Ramos (cell line): Measurements from ENCODE around the gene ATP5F1E.

Source experiments
- in situ Hi-C: fragments of 300-500 bp; cut with MboI; formaldehyde crosslinking; loops from one replicate; pipeline ENCODE4 v1.14.3; 2022; ENCODE audit warnings: low sequenced_read_pairs; ENCODE audit not compliant: unreplicated experiment

The ATP5F1E gene

DNA sequence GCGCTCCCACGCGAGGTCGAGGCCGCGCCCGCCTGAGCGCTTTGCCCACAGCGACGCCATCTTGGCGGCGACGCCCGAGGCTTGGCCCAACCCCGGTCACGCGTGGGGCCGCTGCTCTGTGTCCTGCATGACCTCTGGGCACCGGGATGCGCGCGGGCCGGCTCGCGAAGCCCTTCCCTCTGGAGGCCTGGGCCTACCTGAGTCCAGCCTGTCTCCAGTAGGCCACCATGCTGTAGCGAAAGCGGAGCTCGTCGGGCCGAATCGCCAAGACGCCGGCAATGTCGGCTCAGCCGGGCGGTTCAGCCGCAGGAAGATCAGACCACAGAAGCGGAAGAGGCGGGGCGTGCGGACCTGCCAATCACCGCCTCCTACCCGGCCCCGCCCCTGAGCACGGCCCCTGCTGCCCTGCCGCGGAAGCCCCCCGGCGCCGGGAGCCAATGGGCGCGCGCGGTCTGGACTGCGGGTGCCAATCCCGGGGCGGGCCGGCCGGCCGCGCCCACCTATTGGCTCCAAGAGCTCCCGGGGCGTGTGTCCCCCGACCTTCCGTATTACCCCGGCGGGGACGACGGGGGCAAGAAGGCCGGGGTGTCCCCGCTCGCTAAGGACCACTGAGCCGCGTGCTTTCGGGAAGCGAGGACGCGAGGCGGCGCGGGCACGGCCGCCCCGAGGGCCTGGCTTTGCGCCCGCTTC lies at the start of gene ATP5F1E:
Gene ATP5F1E (minus strand): TSS at position 313 of the 690 bp plus-strand sequence. CDS start 84 bp downstream, at position 229.
- in situ Hi-C loops, result no loop called here

DNA sequence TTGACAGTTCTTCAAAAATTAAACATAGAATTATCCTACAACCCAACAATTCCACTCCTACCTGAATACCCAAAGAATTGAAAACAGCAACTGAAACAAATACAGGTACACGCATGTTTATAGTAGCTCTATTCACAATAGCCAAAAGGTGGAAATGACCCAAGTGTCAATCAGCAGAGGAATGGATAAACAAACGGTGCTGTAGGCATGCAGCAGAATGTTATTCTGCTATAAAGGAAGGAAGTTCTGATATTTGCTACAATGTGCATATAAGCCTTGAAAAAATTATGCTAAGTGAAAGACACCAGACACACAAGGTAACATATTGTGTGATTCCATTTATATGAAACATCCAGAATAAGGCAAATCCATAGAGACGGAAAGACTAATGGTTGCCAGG lies 48.9 kb upstream of the ATP5F1E start:
- in situ Hi-C loops, result no loop called here

DNA sequence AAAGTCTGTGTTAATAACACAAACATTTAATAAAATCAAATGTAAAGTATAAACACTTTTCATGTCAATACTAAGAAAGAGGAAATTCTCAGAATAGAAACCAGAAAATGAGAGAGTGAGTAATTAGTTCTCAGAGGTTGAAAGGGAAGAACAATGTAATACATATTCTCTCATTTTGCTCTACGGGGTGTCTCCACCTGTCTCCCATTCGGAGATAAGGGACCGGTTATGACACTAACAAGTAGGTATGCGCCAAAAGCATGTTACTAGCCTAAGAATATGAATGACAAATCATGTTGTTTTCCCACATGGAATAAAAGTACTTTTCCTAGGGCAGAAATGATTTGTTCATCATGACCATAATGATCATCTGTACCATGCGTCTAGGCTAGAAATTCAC lies 46.1 kb upstream of the ATP5F1E start:
- in situ Hi-C loops, result no loop called here

DNA sequence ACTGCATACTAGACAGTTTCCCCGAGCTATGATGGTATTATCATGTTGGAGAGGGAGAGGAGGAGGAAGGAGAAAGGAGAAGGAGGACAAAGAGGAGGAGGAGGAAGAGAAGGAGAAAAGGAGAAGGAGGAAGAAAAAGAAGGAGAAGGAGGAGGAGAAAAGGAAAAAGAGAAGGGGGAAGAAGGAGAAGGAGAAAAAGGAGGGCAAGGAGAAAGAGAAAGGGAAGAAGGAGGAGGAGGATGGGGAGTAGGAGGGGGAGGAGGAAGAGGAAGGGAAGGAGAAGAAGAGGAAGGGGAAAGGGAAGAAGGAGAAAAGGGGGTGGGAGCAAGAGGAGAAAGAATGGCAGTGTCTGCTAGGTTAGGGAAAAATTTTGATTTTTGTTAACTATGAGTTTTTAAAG lies 45.6 kb upstream of the ATP5F1E start:
- in situ Hi-C loops, result no loop called here

DNA sequence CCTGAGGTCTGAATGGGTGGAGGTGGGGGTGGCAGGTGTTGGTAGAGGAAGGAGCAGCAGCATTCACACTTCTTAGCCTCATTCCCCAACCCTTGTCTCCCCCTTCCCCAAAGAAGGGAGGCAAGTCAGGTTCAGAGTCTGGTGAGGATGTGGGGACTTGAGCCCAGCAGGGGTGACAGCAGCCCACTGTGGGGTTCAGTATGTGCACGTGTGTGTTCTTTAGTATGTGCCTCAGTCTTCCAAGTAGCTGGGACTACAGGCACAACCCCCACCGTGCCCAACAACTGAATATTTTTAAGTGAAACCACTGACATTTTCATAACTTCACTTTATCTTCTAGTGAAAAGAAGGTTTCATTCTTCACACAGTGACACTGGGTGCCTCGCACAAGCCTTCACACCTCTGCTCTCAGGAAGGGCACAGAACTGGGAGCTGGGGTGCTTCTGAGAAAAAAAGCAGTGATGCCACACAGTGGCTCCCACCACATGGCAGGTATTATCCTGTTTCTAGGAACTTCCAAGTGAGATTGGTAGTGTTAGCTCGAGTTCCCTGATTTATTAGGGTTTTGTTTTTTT lies 43.9 kb upstream of the ATP5F1E start:
- in situ Hi-C loops, result no loop called here

DNA sequence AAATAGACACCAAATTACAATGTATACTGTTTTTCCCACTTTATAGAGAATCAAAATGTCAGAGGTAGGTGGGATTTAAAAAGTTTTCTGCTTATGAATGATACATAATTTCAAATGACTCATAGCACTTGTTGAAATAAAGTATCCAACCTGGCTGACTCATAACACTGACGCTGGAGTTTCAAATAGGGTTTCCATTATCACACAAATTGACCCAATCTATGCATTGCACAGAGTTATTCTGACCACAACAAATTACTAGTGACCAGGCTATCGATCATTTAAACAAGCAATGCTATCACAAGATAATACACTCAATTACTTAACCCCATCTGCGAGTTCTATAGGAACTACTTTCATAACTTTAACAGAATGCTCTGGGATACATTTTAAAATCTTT lies 42.3 kb upstream of the ATP5F1E start:
- in situ Hi-C loops, result no loop called here

DNA sequence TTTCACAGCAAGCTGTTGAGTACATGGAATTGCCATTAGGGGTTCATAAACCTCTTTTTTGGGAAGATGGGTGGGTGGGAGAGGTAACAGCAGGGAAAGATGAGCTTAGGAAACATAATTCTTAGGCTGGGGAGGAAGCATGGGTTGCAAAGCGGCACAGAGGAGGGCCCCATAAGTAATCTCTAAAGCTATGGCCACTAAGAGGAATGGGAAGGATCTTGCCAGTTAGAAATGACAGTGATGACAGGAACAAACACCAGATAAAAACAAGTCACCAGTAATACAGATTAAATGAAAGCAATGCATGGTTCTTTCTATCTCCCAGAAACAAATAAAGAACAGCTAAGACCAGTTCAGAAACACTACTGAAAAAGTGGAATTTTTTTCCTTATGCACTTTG lies 41.4 kb upstream of the ATP5F1E start:
- in situ Hi-C loops, result no loop called here

DNA sequence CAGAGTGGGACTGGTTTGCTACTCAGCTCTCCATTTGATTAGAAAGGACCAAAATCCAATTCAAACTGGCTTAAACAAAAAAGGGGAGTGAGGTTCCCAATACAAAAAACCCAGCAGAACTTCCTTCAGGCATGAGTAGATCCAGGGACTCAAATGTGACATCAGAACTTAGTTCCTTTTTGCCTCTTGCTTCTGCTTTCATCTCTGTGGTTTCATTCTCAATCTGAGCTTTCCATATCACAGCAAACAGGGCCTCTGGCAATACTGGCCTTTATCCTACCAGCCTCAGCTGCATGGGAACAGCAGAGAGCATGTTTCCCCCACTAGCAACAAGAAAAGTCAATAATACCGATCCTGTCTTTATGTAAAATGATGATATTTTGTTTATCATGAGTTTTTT lies 39.1 kb upstream of the ATP5F1E start:
- in situ Hi-C loops, result no loop called here

DNA sequence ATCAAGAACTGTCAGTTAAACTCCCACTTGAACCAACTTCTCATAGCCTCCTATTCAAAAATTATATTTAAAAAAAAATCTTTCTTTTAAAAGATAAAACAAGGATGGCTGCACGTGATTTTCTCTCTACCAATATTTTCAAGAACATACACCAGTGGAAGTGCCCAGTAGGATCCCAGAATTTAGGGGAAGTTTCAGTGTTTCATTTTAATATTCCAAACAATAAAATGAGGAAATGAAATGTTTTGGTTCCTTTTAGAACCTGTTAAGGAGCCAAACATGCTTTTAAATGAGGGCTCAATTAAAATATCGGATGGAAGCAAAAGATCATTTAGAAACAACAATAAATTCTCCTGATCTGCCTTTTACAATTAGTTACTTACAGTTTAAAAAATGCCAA lies 36.9 kb upstream of the ATP5F1E start:
- in situ Hi-C loops, result no loop called here

DNA sequence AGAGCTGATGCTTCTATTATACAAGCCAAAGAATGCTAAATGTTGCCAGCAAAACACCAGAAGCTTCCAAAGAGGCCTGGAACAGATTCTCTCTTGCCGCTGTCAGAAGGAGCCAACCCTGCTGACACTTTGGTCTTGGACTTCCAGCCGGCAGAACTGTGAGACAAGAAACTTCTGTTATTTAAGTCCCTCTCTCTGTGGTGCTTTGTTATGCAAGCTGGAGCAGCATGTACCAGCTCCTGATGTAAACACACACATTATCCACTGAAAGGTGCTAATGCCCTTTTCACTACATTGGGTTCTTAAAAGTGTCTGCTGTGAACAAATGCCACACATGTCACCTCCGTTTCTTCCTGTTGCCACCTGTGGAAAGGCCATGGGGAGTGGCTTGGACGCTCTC lies 36.4 kb upstream of the ATP5F1E start:
- in situ Hi-C loops, result no loop called here

DNA sequence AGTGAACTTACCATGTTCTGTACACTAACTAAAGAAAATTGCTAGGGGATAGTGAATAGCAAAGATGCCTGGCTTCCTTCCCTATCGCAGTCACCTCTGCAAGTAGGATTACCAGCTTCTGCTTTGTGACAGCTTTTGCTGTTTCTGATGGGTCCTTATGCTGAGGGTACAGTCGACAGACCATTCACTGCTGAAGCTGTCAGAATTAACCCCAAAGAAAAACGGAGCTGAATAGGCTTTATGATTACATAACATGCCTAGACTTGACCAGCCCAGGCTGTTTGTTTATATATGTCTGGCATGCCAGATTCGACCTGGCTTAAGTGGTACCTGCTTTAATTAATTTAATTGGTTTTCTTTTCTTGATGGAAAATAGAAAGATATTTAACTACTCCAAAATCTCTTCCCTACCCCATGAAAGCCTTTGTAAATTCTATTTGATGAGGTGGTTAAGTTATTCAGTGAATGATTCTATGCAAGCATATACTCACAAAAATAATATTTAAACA lies 32.1 kb upstream of the ATP5F1E start:
- in situ Hi-C loops, result no loop called here

DNA sequence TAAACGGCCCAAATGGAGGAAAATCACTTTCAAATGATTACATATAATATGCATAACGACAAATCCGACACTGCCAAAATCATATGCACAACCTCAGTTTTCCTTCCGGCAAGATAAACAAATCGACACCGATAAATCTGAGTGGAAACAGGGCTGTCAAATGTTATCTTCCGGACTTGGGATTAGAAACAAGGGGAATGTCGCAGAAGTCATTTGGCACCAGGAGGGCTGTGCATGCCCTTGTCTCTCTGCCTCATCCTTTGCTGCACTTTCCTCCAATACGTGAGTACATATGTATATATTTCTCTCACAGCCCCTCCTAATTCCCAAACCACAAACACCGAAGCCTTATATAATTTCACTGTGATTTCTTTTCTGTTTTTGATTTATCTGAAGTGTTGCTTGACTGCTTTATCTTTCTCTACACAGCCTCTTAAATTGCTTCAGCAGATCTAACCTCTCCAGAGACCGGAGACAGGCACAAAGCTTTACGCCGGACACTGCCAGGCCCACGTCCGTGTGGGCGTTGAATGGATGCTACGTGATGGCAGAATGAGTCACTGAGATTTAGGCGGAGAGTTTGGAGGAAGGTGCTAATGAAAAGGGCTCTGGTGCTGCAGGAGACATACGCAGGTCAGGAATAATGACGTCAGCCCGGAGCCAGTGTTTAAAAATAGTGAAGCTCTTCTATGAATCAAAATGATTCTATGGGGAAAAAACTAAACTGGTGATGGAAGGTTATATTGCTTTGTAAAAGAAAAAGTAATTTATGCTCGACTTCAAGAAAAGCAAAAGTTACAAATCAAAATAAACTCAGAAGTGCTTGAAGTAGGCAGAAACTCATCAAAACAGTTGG lies 31.5 kb upstream of the ATP5F1E start:
- in situ Hi-C loops, result no loop called here

DNA sequence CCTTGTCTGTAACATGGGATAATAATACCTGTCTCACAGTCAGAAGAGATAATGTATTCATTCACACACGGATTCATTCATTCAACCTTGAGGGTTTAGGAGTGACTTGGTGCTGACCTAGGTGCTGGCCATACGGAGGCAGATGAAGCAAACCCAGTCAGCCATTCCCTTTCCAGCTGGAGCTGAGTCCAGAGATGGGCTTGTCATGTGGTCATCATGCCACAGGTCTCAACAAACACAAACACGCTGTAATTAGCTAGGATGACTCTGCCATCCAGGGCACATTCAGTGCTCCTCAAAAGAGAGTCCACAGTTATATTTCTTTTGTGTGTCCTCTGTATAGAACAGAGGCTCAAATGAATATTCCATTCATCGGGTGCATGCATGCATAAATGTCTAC lies 29.9 kb upstream of the ATP5F1E start:
- in situ Hi-C loops, result no loop called here

DNA sequence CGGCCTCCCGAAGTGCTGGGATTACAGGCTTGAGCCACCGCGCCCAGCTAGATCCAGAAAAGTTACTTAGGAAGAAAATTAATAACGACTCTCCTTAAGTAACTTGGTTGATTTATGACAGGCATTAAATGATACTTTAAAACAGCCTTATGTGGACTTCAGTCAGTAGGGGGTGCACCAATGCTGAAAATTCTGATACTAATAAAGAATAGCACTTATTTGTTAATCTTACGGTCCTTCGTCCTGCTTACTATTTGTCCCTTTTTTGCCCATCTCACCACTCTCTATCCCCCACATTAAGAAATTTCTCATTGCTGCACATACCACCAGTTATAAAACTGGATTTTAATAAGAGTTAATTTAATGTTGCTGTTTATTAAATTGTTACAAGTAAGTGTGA lies 23.2 kb upstream of the ATP5F1E start:
- in situ Hi-C loops, result no loop called here

DNA sequence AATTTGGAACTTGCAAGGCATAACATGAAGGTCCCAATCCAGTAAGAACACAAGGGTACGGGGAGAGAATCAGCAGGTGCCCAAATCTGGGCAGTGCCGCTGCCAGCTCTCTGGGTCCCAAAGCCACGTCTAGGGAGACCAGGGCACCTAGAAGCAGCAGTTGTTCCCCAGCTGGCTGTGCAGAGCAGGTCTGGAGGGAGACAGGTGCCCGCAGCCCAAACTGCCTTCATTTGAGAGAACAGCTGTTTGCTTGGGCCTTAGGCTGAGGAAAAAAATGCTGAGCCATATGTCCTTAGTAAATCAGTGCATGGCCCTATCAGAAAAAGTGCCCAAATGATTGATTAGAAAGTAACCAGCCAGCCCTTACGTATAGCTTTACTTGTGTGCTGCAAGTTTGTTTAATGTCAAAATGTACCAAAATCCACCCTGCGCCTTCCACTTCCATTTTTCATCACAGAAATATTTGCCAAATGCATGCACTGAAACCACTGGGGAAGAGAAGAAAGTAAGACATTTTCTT lies 19.6 kb upstream of the ATP5F1E start:
- in situ Hi-C loops, result no loop called here

DNA sequence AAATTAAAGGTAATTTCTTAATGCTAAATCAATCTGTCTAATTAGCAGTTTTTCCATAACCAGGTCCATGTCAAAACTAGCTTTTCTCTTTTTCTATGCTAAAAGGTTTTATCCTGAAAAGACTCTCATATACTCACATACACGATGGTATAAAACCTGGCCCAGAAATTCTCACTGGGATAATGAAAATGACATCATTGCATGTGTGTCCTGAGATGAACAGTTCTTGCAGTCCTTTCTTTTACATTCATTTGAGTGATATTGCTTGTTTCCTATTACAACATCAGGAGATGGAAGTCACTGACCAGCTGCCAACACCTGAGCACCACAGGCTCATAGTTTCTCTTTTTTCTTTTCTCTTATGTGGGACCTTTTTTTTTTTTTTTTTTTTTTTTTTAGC lies 18.3 kb upstream of the ATP5F1E start:
- in situ Hi-C loops, result no loop called here

DNA sequence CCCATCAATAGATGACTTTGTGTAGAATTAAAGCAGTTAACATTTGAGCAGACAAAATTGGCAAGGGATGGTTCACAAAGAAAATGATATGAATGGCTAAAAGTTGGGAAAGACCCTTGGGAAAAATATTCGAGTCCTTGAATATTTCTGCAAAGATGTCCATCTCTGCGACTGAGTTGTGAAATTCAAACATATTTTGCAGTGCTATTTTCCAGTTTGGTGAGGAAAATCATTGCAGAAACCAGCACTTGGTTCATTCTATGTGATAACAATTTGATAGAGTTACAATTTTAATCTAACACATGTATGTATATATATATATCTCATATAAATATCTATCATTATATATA lies 16.5 kb upstream of the ATP5F1E start:
- in situ Hi-C loops, result loop anchor here (10.0 kb wide), 1 partner anchor 164 kb away; no protein-coding TSS in a partner anchor

DNA sequence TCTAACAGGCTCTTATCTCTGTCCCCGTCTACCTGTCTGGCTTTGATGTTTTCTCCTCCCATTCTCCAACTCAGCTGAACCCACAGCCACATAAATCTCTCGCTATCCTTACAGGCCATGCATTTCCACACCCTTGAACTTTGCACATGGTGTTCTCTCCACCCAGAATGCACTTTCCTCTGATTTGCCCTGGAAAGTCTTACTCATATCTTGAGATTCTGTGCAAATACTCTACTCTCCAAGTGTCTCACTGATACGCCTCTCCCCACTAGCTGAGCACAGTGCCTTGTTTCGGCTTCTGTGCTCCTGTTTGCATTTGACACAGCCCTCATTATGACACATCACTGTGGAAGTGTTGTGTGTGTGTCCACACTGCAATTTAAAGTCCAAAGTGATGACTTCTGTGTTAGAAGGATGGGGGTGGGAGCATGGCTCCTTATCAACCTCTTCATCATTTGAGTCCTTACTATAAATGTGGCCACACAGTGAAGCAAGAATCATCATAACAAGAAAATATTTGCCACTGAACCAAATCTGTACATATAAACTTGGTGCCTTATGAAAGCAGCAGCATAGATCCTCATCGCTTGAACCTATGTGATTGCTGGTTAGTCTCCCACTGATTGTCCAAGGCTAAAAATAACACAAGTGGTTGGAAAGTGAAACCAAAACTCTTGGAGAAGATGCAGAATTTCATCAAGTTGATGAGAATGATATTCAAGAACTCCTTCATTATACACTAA lies 16.0 kb upstream of the ATP5F1E start:
- in situ Hi-C loops, result loop anchor here (10.0 kb wide), 1 partner anchor 163 kb away; no protein-coding TSS in a partner anchor

DNA sequence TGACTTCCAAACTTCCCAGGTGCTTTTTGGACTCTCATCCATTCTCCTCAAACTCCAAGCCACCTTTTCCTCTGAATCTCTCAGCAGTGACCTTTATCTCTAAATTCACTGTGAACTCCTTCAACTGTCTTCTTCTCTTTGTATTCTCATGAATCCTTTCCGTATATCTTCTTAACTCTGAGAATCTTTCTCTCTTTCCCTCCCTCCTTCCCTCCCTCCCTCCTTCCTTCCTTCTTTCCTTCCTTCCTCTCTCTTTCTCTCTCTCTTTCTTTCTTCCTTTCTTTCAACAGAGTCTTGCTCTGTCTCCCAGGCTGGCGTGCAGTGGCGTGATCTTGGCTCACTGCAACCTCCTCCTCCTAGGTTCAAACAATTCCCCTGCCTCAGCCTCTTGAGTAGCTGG lies 14.7 kb upstream of the ATP5F1E start:
- in situ Hi-C loops, result loop anchor here (10.0 kb wide), 1 partner anchor 162 kb away; no protein-coding TSS in a partner anchor

DNA sequence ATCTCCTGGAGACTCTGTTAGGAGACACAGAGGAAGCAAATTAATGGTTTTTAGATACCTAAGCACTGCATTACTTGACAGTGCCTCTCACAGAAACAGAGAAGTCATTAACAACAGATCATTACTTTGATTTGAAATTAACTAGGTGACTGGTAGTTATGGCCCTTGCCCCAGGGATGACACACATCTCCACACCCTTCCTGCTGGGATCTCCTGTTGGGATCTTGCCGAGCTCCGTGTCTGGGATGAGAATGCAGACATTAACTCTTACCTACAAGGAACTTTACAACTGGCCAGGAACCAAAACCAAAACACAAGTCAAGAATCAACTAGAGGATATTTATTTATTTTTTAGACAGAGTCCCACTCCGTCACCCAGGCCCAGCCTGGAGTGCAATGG lies 12.7 kb upstream of the ATP5F1E start:
- in situ Hi-C loops, result loop anchor here (10.0 kb wide), 1 partner anchor 160 kb away; no protein-coding TSS in a partner anchor
